Tibial nerve (tissue), 4 donors: Measurements from ENCODE around the gene SOS1. TPM values are rescaled to one million over a fixed set of nuclear protein-coding genes. Genes with fewer than 3 reads are reported as not detected.
A peak's percentile ranks its signal among the peaks of the same experiment; 100 is the strongest.

ENCODE experiments used
- DNase-seq, 2 donors: peaks; one replicate each; pipeline ENCODE4 v3.0.0-alpha.2; 2019; ENCODE audit warnings: low spot score in 2 of 2
- H3K27ac ChIP-seq, 4 donors: fragments of 200-600 bp; sonication (generic) in 3 of 4; one replicate each; pipeline ENCODE4 v1.5.1; 2017 to 2019; ENCODE audit warnings: mild to moderate bottlenecking in 1 of 4
- H3K27me3 ChIP-seq, 2 donors: fragments of 200-600 bp; sonication (generic) in 1 of 2; one replicate each; pipeline versions ENCODE4 v1.5.1 to v1.6.0; 2017 to 2019
- H3K36me3 ChIP-seq, 3 donors: fragments of 200-600 bp; sonication (generic); one replicate each; pipeline ENCODE4 v1.5.1; 2018 to 2019
- H3K4me1 ChIP-seq, 4 donors: fragments of 200-600 bp; sonication (generic) in 3 of 4; one replicate each; pipeline ENCODE4 v1.5.1; 2017 to 2019
- H3K4me3 ChIP-seq, 4 donors: fragments of 200-600 bp; sonication (generic) in 3 of 4; one replicate each; pipeline ENCODE4 v1.5.1; 2017 to 2019; ENCODE audit warnings: mild to moderate bottlenecking in 1 of 4, moderate library complexity in 1 of 4
- H3K9me3 ChIP-seq, 4 donors: fragments of 200-600 bp; sonication (generic) in 3 of 4; one replicate each; pipeline ENCODE4 v1.5.1; 2017 to 2019
- EP300 ChIP-seq, 2 donors: sonication (generic); formaldehyde crosslinking; IDR thresholded peaks; one replicate each; pipeline ENCODE4 v1.6.1; 2017; ENCODE audit warnings: antibody characterized with exemption in 2 of 2, mild to moderate bottlenecking in 1 of 2
- POLR2A ChIP-seq, 2 donors: fragments of 450-650 bp; IDR thresholded peaks; one replicate each; pipeline ENCODE4 v1.6.1; 2017; ENCODE audit warnings: antibody characterized with exemption in 2 of 2, mild to moderate bottlenecking in 2 of 2, moderate library complexity in 2 of 2
- WGBS, 2 donors: methylation state at CpG; one replicate each; pipeline ENCODE4 v1.1.5; 2018; 5-methylcytosine and 5-hydroxymethylcytosine counted together
- total RNA-seq, 4 donors: library from RNA; depleted of rRNA; stranded (reverse); fragments of >200 nt; gene quantifications; one replicate each; pipeline ENCODE4 v1.1.0, GENCODE V29; 2016
- TF ChIP-seq, protein P1 (sequence below), 5 experiments: fragments of 200-600 bp in 3 of 5; fragments of 450-650 bp in 2 of 5; sonication (generic) in 3 of 5; IDR thresholded peaks; one replicate each; pipeline ENCODE4 v1.5.1; 2016 to 2019; ENCODE audit warnings: antibody characterized with exemption in 5 of 5, mild to moderate bottlenecking in 3 of 5, moderate library complexity in 2 of 5

The SOS1 gene
- total RNA-seq, 4 donors from 2014 or later: 18.6 to 27.3 (median 23.4) TPM

DNA sequence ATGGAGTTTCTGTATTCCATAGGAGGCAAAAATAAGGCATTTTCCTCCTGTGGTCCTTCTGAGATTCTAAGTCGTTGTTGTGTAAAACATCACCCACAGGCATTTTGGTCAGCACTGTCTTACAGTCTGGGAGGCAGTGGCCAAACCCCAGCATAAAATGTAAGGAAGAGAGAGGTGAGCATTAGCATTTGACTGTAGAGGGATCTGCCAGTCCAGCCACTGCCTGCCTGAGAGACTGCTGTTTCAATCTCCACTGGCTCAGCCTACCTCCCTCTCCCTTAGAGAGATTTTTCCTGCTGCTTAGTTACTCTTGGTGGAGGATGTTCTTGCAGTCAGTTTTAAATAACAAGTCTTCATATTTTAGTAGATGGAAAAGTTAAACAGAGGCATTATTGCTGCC, 154.2 kb downstream of the SOS1 start:
- WGBS, 2 donors: 39 to 43% methylated on average over 1 of the region's 1 CpG

DNA sequence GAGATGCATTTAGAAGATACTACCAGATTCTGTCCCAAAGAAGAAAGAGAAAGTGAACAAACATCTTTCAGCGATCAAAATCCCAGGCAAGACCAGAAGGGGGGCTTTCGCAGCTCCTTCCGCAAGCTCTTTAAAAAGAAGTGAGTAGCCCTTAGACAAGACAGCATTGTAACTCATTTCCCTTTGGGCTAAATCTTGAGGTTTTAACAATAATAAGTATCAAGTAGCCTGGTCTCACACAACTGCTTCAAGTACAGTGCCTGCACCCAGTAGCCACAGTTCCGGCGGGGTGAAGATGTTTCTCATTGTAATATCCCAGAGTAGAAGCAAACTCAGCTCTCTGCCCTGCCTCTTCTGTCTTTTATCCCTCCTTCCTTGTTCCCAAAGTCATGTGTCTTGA, 154.8 kb downstream of the SOS1 start:
- no peaks in the 10 kb centered on the region for H3K27me3 ChIP-seq
- H3K27ac ChIP-seq: no peak overlapping the region
- H3K4me3 ChIP-seq: no peak overlapping the region
- WGBS, 2 donors: 80 to 83% methylated on average over 5 of the region's 5 CpGs
- TF ChIP-seq, protein P1, sequence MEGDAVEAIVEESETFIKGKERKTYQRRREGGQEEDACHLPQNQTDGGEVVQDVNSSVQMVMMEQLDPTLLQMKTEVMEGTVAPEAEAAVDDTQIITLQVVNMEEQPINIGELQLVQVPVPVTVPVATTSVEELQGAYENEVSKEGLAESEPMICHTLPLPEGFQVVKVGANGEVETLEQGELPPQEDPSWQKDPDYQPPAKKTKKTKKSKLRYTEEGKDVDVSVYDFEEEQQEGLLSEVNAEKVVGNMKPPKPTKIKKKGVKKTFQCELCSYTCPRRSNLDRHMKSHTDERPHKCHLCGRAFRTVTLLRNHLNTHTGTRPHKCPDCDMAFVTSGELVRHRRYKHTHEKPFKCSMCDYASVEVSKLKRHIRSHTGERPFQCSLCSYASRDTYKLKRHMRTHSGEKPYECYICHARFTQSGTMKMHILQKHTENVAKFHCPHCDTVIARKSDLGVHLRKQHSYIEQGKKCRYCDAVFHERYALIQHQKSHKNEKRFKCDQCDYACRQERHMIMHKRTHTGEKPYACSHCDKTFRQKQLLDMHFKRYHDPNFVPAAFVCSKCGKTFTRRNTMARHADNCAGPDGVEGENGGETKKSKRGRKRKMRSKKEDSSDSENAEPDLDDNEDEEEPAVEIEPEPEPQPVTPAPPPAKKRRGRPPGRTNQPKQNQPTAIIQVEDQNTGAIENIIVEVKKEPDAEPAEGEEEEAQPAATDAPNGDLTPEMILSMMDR (IDR thresholded peaks at IDR 0.05): no peak
- TF ChIP-seq EP300 (IDR thresholded peaks at IDR 0.05) (no peak), POLR2A (IDR thresholded peaks at IDR 0.05) (no peak)
- no peaks in the 10 kb centered on the region for H3K9me3 ChIP-seq
- H3K4me1 ChIP-seq: no peaks in the 10 kb centered on the region
- peaks cover 0 to 22% (median 0%) of the 10 kb centered on the region in 3 donors for H3K36me3 ChIP-seq
- DNase-seq: no peak

More for the DNA sequence above, 154.2 kb downstream of the SOS1 start:
- TF ChIP-seq EP300 (IDR thresholded peaks at IDR 0.05) (no peak), POLR2A (IDR thresholded peaks at IDR 0.05) (no peak)
- TF ChIP-seq, protein P1 (IDR thresholded peaks at IDR 0.05): no peak
- Histone ChIP-seq H3K27me3 (no peaks in the 10 kb centered on the region), H3K9me3 (no peaks in the 10 kb centered on the region), H3K36me3 (peaks cover 0 to 22% (median 0%) of the 10 kb centered on the region in 3 donors), H3K27ac (no peak overlapping the region), H3K4me3 (no peak overlapping the region), H3K4me1 (no peaks in the 10 kb centered on the region)
- no peak for DNase-seq

DNA sequence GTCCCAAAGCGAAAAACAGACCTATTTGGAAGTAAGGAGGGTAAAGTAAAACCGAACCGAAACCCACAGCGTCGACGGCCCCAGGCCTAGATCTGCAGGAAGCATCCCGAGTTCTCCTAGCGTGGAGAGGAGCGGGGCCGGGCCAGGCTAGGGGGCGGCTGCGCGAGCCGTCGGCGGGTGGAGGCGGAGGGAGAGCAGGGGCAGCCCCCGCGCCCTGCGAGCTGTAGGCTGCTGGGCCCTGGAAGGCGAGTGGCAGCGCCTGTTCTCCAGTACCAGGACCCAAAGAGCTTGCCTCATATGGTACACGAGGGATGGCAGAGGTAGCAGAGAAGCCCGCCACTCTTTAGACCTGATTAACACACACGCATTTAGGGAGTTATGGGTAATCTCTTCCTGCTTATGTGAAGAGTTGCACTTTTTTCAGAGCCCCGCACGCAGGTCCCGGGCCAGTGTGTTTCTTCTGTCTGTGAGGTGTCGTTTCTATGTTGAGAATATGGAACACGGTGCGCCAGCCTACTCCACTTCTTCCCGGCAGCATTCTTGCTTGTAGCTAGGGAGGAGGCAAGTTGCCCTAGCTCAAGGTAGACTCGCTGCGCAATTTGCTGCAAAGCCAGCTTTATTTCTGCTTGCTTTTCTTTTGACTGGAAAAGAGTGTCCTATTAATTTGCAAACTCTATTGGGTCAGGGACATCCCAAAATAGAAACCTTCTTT, 160.1 kb downstream of the SOS1 start:
- WGBS, 2 donors: 58 to 69% methylated on average over 20 to 34 of the region's 34 CpGs
- no peak for TF ChIP-seq POLR2A (IDR thresholded peaks at IDR 0.05)
- no peaks in the 10 kb centered on the region for H3K9me3 ChIP-seq
- no peaks in the 10 kb centered on the region for H3K27me3 ChIP-seq
- DNase-seq: no peak
- H3K4me1 ChIP-seq: peaks cover 0 to 13% (median 6%) of the 10 kb centered on the region in 4 donors
- peak overlapping the region in 1 of 4 donors; percentile 54 for H3K27ac ChIP-seq
- H3K4me3 ChIP-seq: peak overlapping the region in 3 of 4 donors; percentile 22 to 59 (median 50)
- peaks cover 0 to 10% (median 0%) of the 10 kb centered on the region in 3 donors for H3K36me3 ChIP-seq

DNA sequence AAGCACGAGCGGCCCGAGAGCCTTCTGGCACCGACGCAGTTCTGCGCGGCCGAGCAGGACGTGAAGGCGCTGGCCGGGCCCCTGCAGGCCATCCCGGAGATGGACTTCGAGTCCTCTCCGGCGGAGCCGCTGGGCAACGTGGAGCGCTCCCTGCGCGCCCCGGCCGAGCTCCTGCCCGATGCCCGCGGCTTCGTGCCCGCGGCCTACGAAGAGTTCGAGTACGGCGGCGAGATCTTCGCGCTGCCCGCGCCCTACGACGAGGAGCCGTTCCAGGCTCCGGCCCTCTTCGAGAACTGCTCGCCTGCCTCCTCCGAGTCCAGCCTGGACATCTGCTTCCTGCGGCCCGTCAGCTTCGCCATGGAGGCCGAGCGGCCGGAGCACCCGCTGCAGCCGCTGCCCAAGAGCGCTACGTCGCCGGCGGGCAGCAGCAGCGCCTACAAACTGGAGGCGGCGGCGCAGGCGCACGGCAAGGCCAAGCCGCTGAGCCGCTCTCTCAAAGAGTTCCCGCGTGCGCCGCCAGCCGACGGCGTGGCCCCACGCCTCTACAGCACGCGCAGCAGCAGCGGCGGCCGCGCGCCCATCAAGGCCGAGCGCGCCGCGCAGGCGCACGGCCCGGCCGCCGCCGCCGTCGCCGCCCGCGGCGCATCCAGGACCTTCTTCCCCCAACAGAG, 160.8 kb downstream of the SOS1 start:
- TF ChIP-seq, protein P1 (IDR thresholded peaks at IDR 0.05): peak in 1 of 5 experiments; percentile 39
- TF ChIP-seq EP300 (IDR thresholded peaks at IDR 0.05): no peak
- 29 to 34% methylated on average over 21 to 27 of the region's 97 CpGs for WGBS, 2 donors

DNA sequence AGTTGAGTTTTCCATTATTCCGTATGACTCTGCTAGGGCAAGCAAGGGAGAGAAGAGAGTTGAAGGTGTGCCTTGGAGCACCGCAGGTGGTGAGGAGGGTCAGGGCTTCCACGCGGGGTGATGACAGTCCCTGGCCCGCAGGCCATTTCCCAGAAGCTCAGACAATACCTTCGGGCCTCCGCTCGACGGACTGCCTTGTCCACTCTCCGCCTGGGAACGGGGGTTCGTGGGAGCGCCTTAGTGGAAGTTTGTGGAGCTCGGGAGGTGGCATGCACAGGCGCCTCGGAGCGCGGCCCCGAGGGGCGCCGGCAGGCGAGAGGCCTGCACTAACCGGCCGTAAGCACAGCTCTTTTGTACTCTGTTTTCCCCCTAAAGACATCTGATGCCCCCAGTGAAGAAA, 161.4 kb downstream of the SOS1 start:
- TF ChIP-seq POLR2A (IDR thresholded peaks at IDR 0.05) (no peak), EP300 (IDR thresholded peaks at IDR 0.05) (no peak)
- TF ChIP-seq, protein P1 (IDR thresholded peaks at IDR 0.05): no peak
- no peaks in the 10 kb centered on the region for H3K9me3 ChIP-seq
- H3K4me1 ChIP-seq: peaks cover 0 to 13% (median 6%) of the 10 kb centered on the region in 4 donors
- DNase-seq: no peak
- 81 to 87% methylated on average over 23 to 24 of the region's 24 CpGs for WGBS, 2 donors
- H3K27ac ChIP-seq: no peak overlapping the region
- peak overlapping the region in 2 of 4 donors; percentile 50 to 59 for H3K4me3 ChIP-seq
- no peaks in the 10 kb centered on the region for H3K27me3 ChIP-seq
- peaks cover 0 to 10% (median 0%) of the 10 kb centered on the region in 3 donors for H3K36me3 ChIP-seq

More for the DNA sequence above, 160.8 kb downstream of the SOS1 start:
- peak; percentile 49 to 53 for DNase-seq
- H3K9me3 ChIP-seq: no peaks in the 10 kb centered on the region
- H3K27ac ChIP-seq: peak overlapping the region in 1 of 4 donors; percentile 54
- H3K36me3 ChIP-seq: peaks cover 0 to 10% (median 0%) of the 10 kb centered on the region in 3 donors
- peak overlapping the region; percentile 22 to 62 (median 54) for H3K4me3 ChIP-seq
- peaks cover 0 to 13% (median 6%) of the 10 kb centered on the region in 4 donors for H3K4me1 ChIP-seq
- H3K27me3 ChIP-seq: no peaks in the 10 kb centered on the region
